GM12878 (cell line): ENCODE measurements around the gene ZC3H12D. TPM values are rescaled to one million over a fixed set of nuclear protein-coding genes. Genes with fewer than 3 reads are reported as not detected.

Experiments used
- CREM ChIP-seq: IDR thresholded peaks from 2 replicates; pipeline ENCODE4 v1.6.1; 2014; ENCODE audit warnings: antibody characterized with exemption, low read depth
- ETV6 ChIP-seq, 2 experiments: fragments of 450-650 bp in 1 of 2; IDR thresholded peaks in 1 of 2; conservative IDR thresholded peaks in 1 of 2; 2 replicates each; pipeline ENCODE4 v1.6.1; 2014; ENCODE audit warnings: antibody characterized with exemption in 1 of 2, borderline replicate concordance in 1 of 2, low read depth in 1 of 2, mild to moderate bottlenecking in 1 of 2, moderate library complexity in 1 of 2
- MEF2B ChIP-seq: fragments of 450-650 bp; IDR thresholded peaks from 2 replicates; pipeline ENCODE4 v1.6.1; 2018; ENCODE audit warnings: mild to moderate bottlenecking, moderate library complexity; ENCODE audit not compliant: partially characterized antibody, poor library complexity, severe bottlenecking
- MXI1 ChIP-seq: fragments of 150-350 bp; IDR thresholded peaks from 2 replicates; pipeline ENCODE4 v1.6.1; 2011; ENCODE audit warnings: low read depth, mild to moderate bottlenecking, inconsistent platforms, low read length, improper control_type of control experiment
- NFXL1 ChIP-seq: fragments of 450-650 bp; IDR thresholded peaks from 2 replicates; pipeline ENCODE4 v1.6.1; 2017; ENCODE audit warnings: antibody characterized with exemption, mild to moderate bottlenecking, borderline replicate concordance
- PAX8 ChIP-seq: fragments of 450-650 bp; IDR thresholded peaks from 2 replicates; pipeline ENCODE4 v1.6.1; 2017; ENCODE audit warnings: mild to moderate bottlenecking, moderate library complexity
- PRDM15 ChIP-seq: fragments of 450-650 bp; formaldehyde crosslinking; IDR thresholded peaks from 2 replicates; pipeline ENCODE4 v1.4.0; 2020; ENCODE audit warnings: mild to moderate bottlenecking, moderate library complexity
- RBBP5 ChIP-seq: fragments of 200-600 bp; sonication (generic); conservative IDR thresholded peaks from 2 replicates; pipeline ENCODE4 v1.6.1; 2016
- SMAD1 ChIP-seq: fragments of 450-650 bp; IDR thresholded peaks from 2 replicates; pipeline ENCODE4 v1.6.1; 2018; ENCODE audit warnings: mild to moderate bottlenecking, low read depth; ENCODE audit not compliant: partially characterized antibody
- TCF3 ChIP-seq: IDR thresholded peaks from 2 replicates; pipeline ENCODE4 v1.6.1; 2012; ENCODE audit warnings: low read depth, mild to moderate bottlenecking, low read length, borderline replicate concordance; ENCODE audit not compliant: insufficient read depth
- ZNF24 ChIP-seq: fragments of 450-650 bp; IDR thresholded peaks from 2 replicates; pipeline ENCODE4 v1.6.1; 2017; ENCODE audit warnings: antibody characterized with exemption, mild to moderate bottlenecking
- ZNF687 ChIP-seq: fragments of 450-650 bp; IDR thresholded peaks from 2 replicates; pipeline ENCODE4 v1.6.1; 2017; ENCODE audit warnings: mild to moderate bottlenecking, moderate library complexity
- polyA plus RNA-seq, 11 experiments: library from polyadenylated mRNA; depleted of rRNA in 4 of 11; unstranded in 6 of 11; stranded (reverse) in 5 of 11; fragments of >200 nt; fragmentation: Nextera tagmentation in 4 of 11; fragmentation: Illumina TruSeq in 1 of 11; extraction: Ambion mirVana in 4 of 11; extraction: Trizol in 1 of 11; gene quantifications; 1 replicate in 1 of 11; 2 replicates in 10 of 11; pipeline versions ENCODE4 v1.2.1 to v1.2.3, GENCODE V29; 2011 to 2016; ENCODE audit warnings: inconsistent platforms in 2 of 11, missing spikeins in 2 of 11, low read depth in 1 of 11
- total RNA-seq, 4 experiments: library from RNA; depleted of rRNA in 3 of 4; stranded (reverse); fragments of >200 nt in 3 of 4; fragmentation: Illumina TruSeq in 1 of 4; extraction: Trizol in 1 of 4; gene quantifications; 2 replicates each; pipeline versions ENCODE4 v1.2.1 to v1.2.3, GENCODE V29; 2013 to 2021

The ZC3H12D gene
- total and polyA plus RNA-seq, 10 of the 15 experiments (the other 5 are each of a cell fraction or from before 2014, with no cell fraction given) = 1.4 to 29.7 (median 8.8) TPM

- no peak for TF ChIP-seq PRDM15 (CRISPR knock-in tag)
- no peak for TF ChIP-seq NFXL1
- TF ChIP-seq CREM = no peak
- TF ChIP-seq RBBP5 = no peak
- no peak for TF ChIP-seq ETV6 (conservative IDR thresholded peaks at IDR 0.05 in 1 of 2, IDR thresholded peaks at IDR 0.05 in 1 of 2; ENCODE audit: borderline replicate concordance in 1 of 2, low read depth in 1 of 2)
- TF ChIP-seq MEF2B = no peak
- no peak for TF ChIP-seq MXI1
- TF ChIP-seq ZNF24 = no peak
- TF ChIP-seq ZNF687 = no peak
- TF ChIP-seq TCF3 = no peak
- no peak for TF ChIP-seq PAX8
- no peak for TF ChIP-seq SMAD1
- TF ChIP-seq, all 136 proteins: peak for 0
These were observed 31.0 kb downstream of the ZC3H12D start (continued) for GRCh38 chr6:149453597-149454345.
